HepG2 (cell line): ENCODE measurements around the gene TCF12. TPM values are rescaled to one million over a fixed set of nuclear protein-coding genes. Genes with fewer than 3 reads are reported as not detected.

Experiments
- ATAC-seq: fragments of 200-7000 bp; cut with Tn5 transposase; 3 replicates; pipeline ENCODE4 v1.9.1; 2020; ENCODE audit warnings: mild to moderate bottlenecking, moderate library complexity
- BruUV-seq: library from RNA; stranded (reverse); fragments of 400-500 nt; replicated peaks from 2 replicates; lab custom pipeline; 2021; lab: Mats Ljungman, UMichigan
- CTCF ChIA-PET: fragments of 300-600 bp; formaldehyde crosslinking; extraction: SDS; loops from one replicate; lab custom pipeline; 2021; ENCODE audit warnings: low total read pairs, inconsistent platforms, low intra/inter-chr PET ratio; lab: Yijun Ruan, JAX
- POLR2A ChIA-PET: fragments of 350-600 bp; sonication (Branson Sonifier 250); formaldehyde crosslinking; loops from one replicate; lab custom pipeline; 2020; ENCODE audit warnings: antibody characterized with exemption, inconsistent platforms; lab: Yijun Ruan, JAX
- DNase-seq: peaks from one replicate; pipeline ENCODE4 v3.0.0-alpha.2; 2015; ENCODE audit warnings: low spot score
- FAIRE-seq: peaks from 3 replicates; lab custom pipeline; 2011; peaks lifted over from hg19 to GRCh38; lab: Jason Lieb, UNC
- H2AFZ ChIP-seq: one replicate; pipeline ENCODE4 v1.6.1; 2011; ENCODE audit warnings: low read length, inconsistent platforms
- H3K27ac ChIP-seq: fragments of 300-600 bp; 3 replicates; pipeline ENCODE4 v1.8.0; 2011; ENCODE audit warnings: mixed run types, mild to moderate bottlenecking, mixed read lengths, low read length, inconsistent platforms; ENCODE audit not compliant: insufficient read depth; ENCODE audit errors: extremely low read length
- H3K27me3 ChIP-seq, 2 experiments: fragments of 200-600 bp in 1 of 2; 2 replicates in 1 of 2; 3 replicates in 1 of 2; pipeline versions ENCODE4 v1.6.0 to v1.8.0; 2011; ENCODE audit warnings: low read length in 2 of 2, mild to moderate bottlenecking in 2 of 2, moderate library complexity in 2 of 2, inconsistent platforms in 1 of 2; ENCODE audit not compliant: insufficient read depth in 2 of 2, control insufficient read depth in 1 of 2
- H3K36me3 ChIP-seq, 2 experiments: fragments of 200-600 bp in 1 of 2; replicated peaks in 1 of 2; 2 replicates in 1 of 2; 3 replicates in 1 of 2; pipeline versions ENCODE4 v1.5.1 to v1.8.0; 2011; ENCODE audit warnings: low read length in 2 of 2, inconsistent platforms in 1 of 2; ENCODE audit not compliant: insufficient read depth in 2 of 2, control insufficient read depth in 1 of 2
- H3K4me1 ChIP-seq: 2 replicates; pipeline ENCODE4 v1.5.1; 2012; ENCODE audit warnings: low read length, inconsistent platforms; ENCODE audit not compliant: insufficient read depth
- H3K4me2 ChIP-seq: 2 replicates; pipeline ENCODE4 v1.6.0; 2011; ENCODE audit warnings: low read depth, low read length, inconsistent platforms
- H3K4me3 ChIP-seq, 3 experiments: fragments of 200-600 bp in 1 of 3; sonication (generic), shearing (Covaris generic) in 1 of 3; replicated peaks in 1 of 3; 2 replicates each; pipeline ENCODE4 v1.5.1; 2011 to 2016; ENCODE audit warnings: low read length in 3 of 3, inconsistent platforms in 2 of 3, low read depth in 2 of 3, mild to moderate bottlenecking in 2 of 3, control low read depth in 1 of 3, mixed read lengths in 1 of 3; ENCODE audit not compliant: insufficient read depth in 1 of 3
- H3K79me2 ChIP-seq: one replicate; pipeline ENCODE4 v1.6.1; 2011; ENCODE audit warnings: low read length, inconsistent platforms; ENCODE audit not compliant: insufficient read depth
- H3K9ac ChIP-seq: 2 replicates; pipeline ENCODE4 v1.6.0; 2011; ENCODE audit warnings: mild to moderate bottlenecking, low read depth, low read length, inconsistent platforms; ENCODE audit not compliant: insufficient read depth
- H3K9me3 ChIP-seq: 2 replicates; pipeline ENCODE4 v1.5.1; 2012; ENCODE audit warnings: mild to moderate bottlenecking, low read length
- H4K20me1 ChIP-seq: 2 replicates; pipeline ENCODE4 v1.6.0; 2011; ENCODE audit warnings: inconsistent platforms, mild to moderate bottlenecking, low read length, moderate library complexity; ENCODE audit not compliant: insufficient read depth
- CHD4 ChIP-seq: fragments of 200-600 bp; sonication (generic); IDR thresholded peaks from 2 replicates; pipeline ENCODE4 v1.7.0; 2017; ENCODE audit warnings: mild to moderate bottlenecking, low read length, borderline replicate concordance
- KLF15 ChIP-seq: sonication (generic); formaldehyde crosslinking; IDR thresholded peaks from 2 replicates; pipeline ENCODE4 v1.8.1; 2023; ENCODE audit warnings: borderline replicate concordance, mild to moderate bottlenecking, inconsistent platforms, missing genetic modification reagents, mixed read lengths
- MATR3 ChIP-seq: sonication (generic); formaldehyde crosslinking; IDR thresholded peaks from 2 replicates; pipeline ENCODE4 v1.4.0; 2020; ENCODE audit warnings: missing genetic modification reagents
- TEAD2 ChIP-seq: sonication (generic); formaldehyde crosslinking; IDR thresholded peaks from 2 replicates; pipeline ENCODE4 v1.9.0; 2021; ENCODE audit warnings: missing genetic modification reagents
- ZFP36L1 ChIP-seq: sonication (generic); formaldehyde crosslinking; IDR thresholded peaks from 2 replicates; pipeline ENCODE4 v1.8.0; 2022; ENCODE audit warnings: mild to moderate bottlenecking, missing genetic modification reagents, moderate library complexity
- WGBS: methylation state at CpG from one replicate; pipeline ENCODE4 v1.1.6; 2017; ENCODE audit warnings: low lambda C conversion rate; 5-methylcytosine and 5-hydroxymethylcytosine counted together
- in situ Hi-C: cut with HindIII; loops from 2 replicates; pipeline ENCODE4 v1.10.0; 2017; ENCODE audit warnings: low pct_unique_long_range_greater_than_20kb; ENCODE audit not compliant: extremely low pct_ligation_motif_present
- intact Hi-C: fragments of 100-400 bp; cut with micrococcal nuclease; formaldehyde crosslinking; loops from one replicate; pipeline ENCODE4 v1.10.0; 2022; ENCODE audit not compliant: unreplicated experiment
- polyA plus RNA-seq, 8 experiments: library from polyadenylated mRNA; depleted of rRNA in 3 of 8; stranded (reverse) in 7 of 8; unstranded in 1 of 8; fragments of >200 nt; fragmentation: Illumina TruSeq in 4 of 8; extraction: Trizol in 4 of 8; gene quantifications; 2 replicates each; pipeline versions ENCODE4 v1.2.1 to v1.2.3, GENCODE V29; 2011 to 2016; ENCODE audit warnings: low read depth in 4 of 8, missing spikeins in 1 of 8, mixed read lengths in 1 of 8; ENCODE audit not compliant: insufficient read depth in 1 of 8
- total RNA-seq, 5 experiments: library from RNA; depleted of rRNA; stranded (reverse); fragments of >200 nt; fragmentation: Illumina TruSeq; extraction: Trizol; gene quantifications; 2 replicates each; pipeline ENCODE4 v1.2.3, GENCODE V29; 2016; ENCODE audit warnings: low read depth in 1 of 5
- TF ChIP-seq, protein P1 (sequence below): fragments of 450-650 bp; IDR thresholded peaks from 2 replicates; pipeline ENCODE4 v1.6.1; 2016
- TF ChIP-seq, protein P2 (sequence below): IDR thresholded peaks from 2 replicates; pipeline ENCODE4 v1.6.1; 2016

The TCF12 gene
- total and polyA plus RNA-seq, 2 of the 13 experiments (the other 11 are each of a cell fraction or from before 2014, with no cell fraction given) = 48.6 to 51.1 TPM

DNA sequence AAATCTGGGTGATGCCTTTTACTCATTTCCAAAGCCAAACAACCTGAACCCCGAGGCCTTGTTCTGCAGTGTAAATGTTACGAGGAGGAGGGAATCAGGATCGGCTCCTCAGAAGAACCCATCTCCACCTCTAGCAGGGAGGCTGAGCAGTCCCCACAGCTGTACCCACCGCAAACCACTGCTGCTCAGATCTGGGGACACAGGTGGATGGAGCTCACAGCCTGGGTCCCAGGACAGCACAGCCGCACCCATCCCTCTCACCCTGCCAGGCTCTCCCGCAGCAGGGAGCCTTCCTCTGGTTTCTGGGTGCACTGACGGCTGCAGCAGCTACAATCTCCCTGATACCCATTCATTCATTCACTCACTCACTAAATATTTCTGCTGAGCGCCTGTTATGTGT is 413.9 kb downstream of the TCF12 start:
- H3K4me3 ChIP-seq = no peak overlapping the region
- FAIRE-seq (no peak), DNase-seq (no peak), ATAC-seq (no peak)
- no TSS peak for BruUV-seq
- no peaks in the 10 kb centered on the region for H3K79me2 ChIP-seq
- H2AFZ ChIP-seq = no peak overlapping the region
- H3K27me3 ChIP-seq = peaks cover 11 to 64% of the 10 kb centered on the region in 2 experiments
- peaks cover 10% of the 10 kb centered on the region; the same call in 1 of the 2 replicates for H3K4me1 ChIP-seq
- intact Hi-C loops = loop anchor here (5.0 to 10.0 kb wide), 2 partner anchors 188 to 785 kb away; no protein-coding TSS in a partner anchor
- no peaks in the 10 kb centered on the region for H4K20me1 ChIP-seq
- POLR2A ChIA-PET = no interaction called here
- TF ChIP-seq MATR3 (CRISPR knock-in tag) (no peak), ZFP36L1 (CRISPR knock-in tag) (no peak)
- H3K9ac ChIP-seq = no peak overlapping the region
- WGBS = 43% methylated on average over 8 of the region's 8 CpGs
- in situ Hi-C loops = no loop called here
- no peak overlapping the region for H3K4me2 ChIP-seq
- CTCF ChIA-PET = no interaction called here
- H3K36me3 ChIP-seq = no peaks in the 10 kb centered on the region
- no peak overlapping the region for H3K27ac ChIP-seq
- no peaks in the 10 kb centered on the region for H3K9me3 ChIP-seq

DNA sequence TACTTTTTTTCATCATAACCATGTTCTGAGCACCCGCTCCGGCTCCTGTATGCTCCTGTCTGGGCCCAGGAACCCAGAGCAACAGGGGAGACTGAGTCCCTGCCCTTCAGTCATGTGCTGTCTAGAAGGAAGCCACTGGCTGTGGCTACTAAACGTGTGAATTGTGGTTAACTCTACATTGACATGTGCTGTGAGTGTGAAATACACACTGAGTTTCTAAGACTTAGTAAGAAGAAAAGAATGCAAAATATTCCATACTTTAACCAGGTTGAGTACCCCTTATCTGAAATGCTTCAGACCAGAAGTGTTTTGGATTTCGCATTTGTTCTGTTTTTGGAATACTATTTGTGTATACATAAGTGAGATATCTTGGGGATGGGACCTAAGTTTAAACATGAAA is 415.0 kb downstream of the TCF12 start:
- intact Hi-C loops = loop anchor here (5.0 to 10.0 kb wide), 2 partner anchors 189 to 784 kb away; no protein-coding TSS in a partner anchor
- Histone ChIP-seq H3K4me3 (no peak overlapping the region), H3K4me2 (no peak overlapping the region), H3K9ac (no peak overlapping the region)
- TF ChIP-seq, protein P1, sequence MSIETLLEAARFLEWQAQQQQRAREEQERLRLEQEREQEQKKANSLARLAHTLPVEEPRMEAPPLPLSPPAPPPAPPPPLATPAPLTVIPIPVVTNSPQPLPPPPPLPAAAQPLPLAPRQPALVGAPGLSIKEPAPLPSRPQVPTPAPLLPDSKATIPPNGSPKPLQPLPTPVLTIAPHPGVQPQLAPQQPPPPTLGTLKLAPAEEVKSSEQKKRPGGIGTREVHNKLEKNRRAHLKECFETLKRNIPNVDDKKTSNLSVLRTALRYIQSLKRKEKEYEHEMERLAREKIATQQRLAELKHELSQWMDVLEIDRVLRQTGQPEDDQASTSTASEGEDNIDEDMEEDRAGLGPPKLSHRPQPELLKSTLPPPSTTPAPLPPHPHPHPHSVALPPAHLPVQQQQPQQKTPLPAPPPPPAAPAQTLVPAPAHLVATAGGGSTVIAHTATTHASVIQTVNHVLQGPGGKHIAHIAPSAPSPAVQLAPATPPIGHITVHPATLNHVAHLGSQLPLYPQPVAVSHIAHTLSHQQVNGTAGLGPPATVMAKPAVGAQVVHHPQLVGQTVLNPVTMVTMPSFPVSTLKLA = peak; percentile 51
- TF ChIP-seq, protein P2, sequence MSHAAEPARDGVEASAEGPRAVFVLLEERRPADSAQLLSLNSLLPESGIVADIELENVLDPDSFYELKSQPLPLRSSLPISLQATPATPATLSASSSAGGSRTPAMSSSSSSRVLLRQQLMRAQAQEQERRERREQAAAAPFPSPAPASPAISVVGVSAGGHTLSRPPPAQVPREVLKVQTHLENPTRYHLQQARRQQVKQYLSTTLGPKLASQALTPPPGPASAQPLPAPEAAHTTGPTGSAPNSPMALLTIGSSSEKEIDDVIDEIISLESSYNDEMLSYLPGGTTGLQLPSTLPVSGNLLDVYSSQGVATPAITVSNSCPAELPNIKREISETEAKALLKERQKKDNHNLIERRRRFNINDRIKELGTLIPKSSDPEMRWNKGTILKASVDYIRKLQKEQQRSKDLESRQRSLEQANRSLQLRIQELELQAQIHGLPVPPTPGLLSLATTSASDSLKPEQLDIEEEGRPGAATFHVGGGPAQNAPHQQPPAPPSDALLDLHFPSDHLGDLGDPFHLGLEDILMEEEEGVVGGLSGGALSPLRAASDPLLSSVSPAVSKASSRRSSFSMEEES (CRISPR knock-in tag) = no peak
- TF ChIP-seq CHD4 (no peak), TEAD2 (CRISPR knock-in tag) (no peak), KLF15 (no peak)
- TF ChIP-seq, all 625 proteins: peak for 1
- no peak for DNase-seq
- Histone ChIP-seq H4K20me1 (no peaks in the 10 kb centered on the region), H3K27ac (no peak overlapping the region), H3K4me1 (peaks cover 22% of the 10 kb centered on the region; the same call in 1 of the 2 replicates), H3K27me3 (peaks cover 9 to 58% of the 10 kb centered on the region in 2 experiments), H3K36me3 (no peaks in the 10 kb centered on the region), H3K79me2 (no peaks in the 10 kb centered on the region), H3K9me3 (no peaks in the 10 kb centered on the region), H2AFZ (no peak overlapping the region)
- POLR2A ChIA-PET = no interaction called here
- in situ Hi-C loops = no loop called here
- no TSS peak for BruUV-seq
- CTCF ChIA-PET = no interaction called here
- no peak for FAIRE-seq
- ATAC-seq = no peak
- 36% methylated on average over 4 of the region's 4 CpGs for WGBS
